Endothelial cell of umbilical vein (primary cell): ENCODE results near the gene NTNG1. TPM values are rescaled to one million over a fixed set of nuclear protein-coding genes. Genes with fewer than 3 reads are reported as not detected.

Source experiments
- BruUV-seq: library from RNA; stranded (reverse); fragments of 400-500 nt; replicated peaks from 2 replicates; lab custom pipeline; 2021; lab: Mats Ljungman, UMichigan
- CTCF ChIA-PET: fragments of 300-600, 350-600 bp; sonication (Branson Sonifier 250); formaldehyde crosslinking; loops from one replicate; lab custom pipeline; 2021; ENCODE audit warnings: antibody characterized with exemption, inconsistent platforms; lab: Charles Lee
- POLR2A ChIA-PET: fragments of 300-600, 350-600 bp; sonication (Branson Sonifier 250); formaldehyde crosslinking; loops from one replicate; lab custom pipeline; 2021; ENCODE audit warnings: antibody characterized with exemption, inconsistent platforms; lab: Charles Lee
- DNase-seq: peaks from one replicate; pipeline ENCODE4 v3.0.0-alpha.2; 2011; ENCODE audit warnings: low read depth, low spot score
- FAIRE-seq: peaks from 2 replicates; lab custom pipeline; 2011; peaks lifted over from hg19 to GRCh38; lab: Jason Lieb, UNC
- H2AFZ ChIP-seq: 2 replicates; pipeline ENCODE4 v1.6.0; 2012; ENCODE audit warnings: low read depth, low read length, control low read depth, inconsistent platforms
- H3K27ac ChIP-seq: 2 replicates; pipeline ENCODE4 v1.5.1; 2011; ENCODE audit warnings: low read depth, mild to moderate bottlenecking, control low read depth, low read length, moderate library complexity; ENCODE audit not compliant: insufficient read depth
- H3K27me3 ChIP-seq, 2 experiments: 2 replicates each; pipeline versions ENCODE4 v1.6.0 to v1.6.1; 2011; ENCODE audit warnings: low read length in 2 of 2, mixed read lengths in 1 of 2; ENCODE audit not compliant: control insufficient read depth in 2 of 2, insufficient read depth in 2 of 2
- H3K36me3 ChIP-seq, 2 experiments: 2 replicates in 1 of 2; 3 replicates in 1 of 2; pipeline ENCODE4 v1.5.1; 2011; ENCODE audit warnings: low read length in 2 of 2, mild to moderate bottlenecking in 1 of 2, moderate library complexity in 1 of 2; ENCODE audit not compliant: control insufficient read depth in 2 of 2, insufficient read depth in 2 of 2; ENCODE audit errors: extremely low read depth in 1 of 2
- H3K4me1 ChIP-seq: 3 replicates; pipeline ENCODE4 v1.5.1; 2011; ENCODE audit warnings: mild to moderate bottlenecking, low read length; ENCODE audit not compliant: control insufficient read depth, insufficient read depth; ENCODE audit errors: extremely low read depth
- H3K4me2 ChIP-seq: 2 replicates; pipeline ENCODE4 v1.6.1; 2011; ENCODE audit warnings: low read length, control low read depth, mixed read lengths; ENCODE audit not compliant: insufficient read depth
- H3K4me3 ChIP-seq, 3 experiments: fragments of 200-600 bp in 1 of 3; sonication (generic), shearing (Covaris generic) in 1 of 3; replicated peaks in 1 of 3; 2 replicates each; pipeline ENCODE4 v1.5.1; 2011 to 2016; ENCODE audit warnings: control low read depth in 3 of 3, low read length in 3 of 3, mild to moderate bottlenecking in 2 of 3, inconsistent platforms in 1 of 3, low read depth in 1 of 3, moderate library complexity in 1 of 3; ENCODE audit not compliant: insufficient read depth in 1 of 3
- H3K79me2 ChIP-seq: 2 replicates; pipeline ENCODE4 v1.6.0; 2012; ENCODE audit warnings: low read length, inconsistent platforms; ENCODE audit not compliant: control insufficient read depth, insufficient read depth
- H3K9ac ChIP-seq: replicated peaks from 2 replicates; pipeline ENCODE3; 2011; ENCODE audit warnings: low read length, control low read depth; ENCODE audit not compliant: insufficient read depth; ENCODE audit errors: extremely low read depth
- H3K9me1 ChIP-seq: replicated peaks from 3 replicates; pipeline ENCODE4 v1.6.0; 2011; ENCODE audit warnings: mild to moderate bottlenecking, low read length; ENCODE audit not compliant: control insufficient read depth, insufficient read depth; ENCODE audit errors: extremely low read depth
- H3K9me3 ChIP-seq: replicated peaks from 2 replicates; pipeline ENCODE4 v1.5.1; 2012; ENCODE audit warnings: low read length, inconsistent platforms; ENCODE audit not compliant: control insufficient read depth, insufficient read depth
- H4K20me1 ChIP-seq: replicated peaks from 2 replicates; pipeline ENCODE3; 2011; ENCODE audit warnings: mild to moderate bottlenecking, low read length; ENCODE audit not compliant: control insufficient read depth, insufficient read depth; ENCODE audit errors: extremely low read depth
- CTCF ChIP-seq, 2 donors: IDR thresholded peaks; 1 replicate in 1 of 2; 2 replicates in 1 of 2; pipeline ENCODE4 v1.5.1; 2011; ENCODE audit warnings: low read length in 2 of 2, mild to moderate bottlenecking in 2 of 2, moderate library complexity in 2 of 2, control low read depth in 1 of 2, inconsistent platforms in 1 of 2, low read depth in 1 of 2; ENCODE audit not compliant: insufficient read depth in 1 of 2; ENCODE audit errors: extremely low read depth in 1 of 2
- EZH2 ChIP-seq: IDR thresholded peaks from 2 replicates; pipeline ENCODE4 v1.6.1; 2012; ENCODE audit warnings: borderline replicate concordance, low read depth, mild to moderate bottlenecking, moderate library complexity, low read length, inconsistent platforms; ENCODE audit not compliant: severe bottlenecking
- FOS ChIP-seq: IDR thresholded peaks from 2 replicates; pipeline ENCODE4 v1.6.1; 2011; ENCODE audit warnings: mild to moderate bottlenecking, low read length, moderate library complexity, borderline replicate concordance; ENCODE audit not compliant: insufficient read depth
- GATA2 ChIP-seq: IDR thresholded peaks from 2 replicates; pipeline ENCODE4 v1.7.0; 2011; ENCODE audit warnings: low read depth, mild to moderate bottlenecking, moderate library complexity, mixed read lengths, low read length; ENCODE audit not compliant: insufficient read length, insufficient read depth
- JUN ChIP-seq: IDR thresholded peaks from 2 replicates; pipeline ENCODE4 v1.6.1; 2011; ENCODE audit warnings: borderline replicate concordance, low read depth; ENCODE audit not compliant: insufficient read length, insufficient read depth
- MAX ChIP-seq: IDR thresholded peaks from 2 replicates; pipeline ENCODE4 v1.6.1; 2011; ENCODE audit not compliant: insufficient read depth, insufficient read length
- MYC ChIP-seq: IDR thresholded peaks from one replicate; pipeline ENCODE4 v1.6.1; 2011; ENCODE audit warnings: mild to moderate bottlenecking, low read depth, low read length
- POLR2A ChIP-seq: IDR thresholded peaks from 2 replicates; pipeline ENCODE4 v1.6.1; 2012; ENCODE audit warnings: low read depth, mild to moderate bottlenecking, control low read depth, low read length
- dilution Hi-C: fragments of 300-500 bp; cut with MboI; formaldehyde crosslinking; loops from one replicate; pipeline ENCODE4 v1.15.0; 2019; ENCODE audit warnings: low sequenced_read_pairs; ENCODE audit not compliant: extremely low pct_ligation_motif_present
- intact Hi-C: fragments of 100-400 bp; cut with micrococcal nuclease; formaldehyde crosslinking; loops from one replicate; pipeline ENCODE4 v1.10.0; 2022
- polyA plus RNA-seq, 4 experiments: library from polyadenylated mRNA; depleted of rRNA in 3 of 4; stranded (reverse) in 3 of 4; unstranded in 1 of 4; fragments of >200 nt; gene quantifications; 2 replicates each; pipeline versions ENCODE4 v1.2.1 to v1.2.3, GENCODE V29; 2011 to 2012; ENCODE audit warnings: missing spikeins in 1 of 4
- total RNA-seq: library from RNA; stranded (reverse); gene quantifications from 2 replicates; pipeline ENCODE4 v1.2.3, GENCODE V29; 2021

The NTNG1 gene
- total and polyA plus RNA-seq, 2 donors (not counting 3 experiments of a cell fraction or from before 2014, with no cell fraction given): not detected

DNA sequence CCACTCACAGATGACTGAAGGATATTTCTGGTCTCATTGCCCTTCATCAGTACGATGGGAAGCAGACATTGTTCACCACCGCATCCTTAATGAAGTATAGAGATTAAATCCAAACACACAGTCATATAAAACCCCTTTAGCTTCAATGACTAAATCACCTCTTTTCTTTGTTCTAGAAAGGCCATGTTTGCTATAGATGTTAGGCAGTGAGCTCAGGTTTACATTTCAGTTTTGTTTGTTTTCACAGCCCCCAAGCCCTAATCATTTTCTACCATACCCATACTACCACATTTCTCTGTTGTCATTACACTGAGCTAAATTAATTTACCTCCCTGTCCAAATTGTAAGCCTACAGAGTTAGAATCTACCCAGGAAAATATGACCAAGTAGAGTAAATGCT lies 385.1 kb downstream of the NTNG1 start:
- H3K4me2 ChIP-seq: no peak overlapping the region
- no peak overlapping the region for H3K27ac ChIP-seq
- no peaks in the 10 kb centered on the region for H3K27me3 ChIP-seq
- FAIRE-seq (no peak), DNase-seq (no peak)
- H3K9me3 ChIP-seq: no peaks in the 10 kb centered on the region
- H3K4me1 ChIP-seq: no peaks in the 10 kb centered on the region
- intact Hi-C loops (no loop called here), dilution Hi-C loops (no loop called here)
- H3K9ac ChIP-seq: no peak overlapping the region
- CTCF ChIA-PET: no interaction called here
- H3K9me1 ChIP-seq: no peaks in the 10 kb centered on the region
- H3K79me2 ChIP-seq: no peaks in the 10 kb centered on the region
- POLR2A ChIA-PET: no interaction called here
- no peaks in the 10 kb centered on the region for H3K36me3 ChIP-seq
- BruUV-seq: no TSS peak
- no peaks in the 10 kb centered on the region for H4K20me1 ChIP-seq
- H3K4me3 ChIP-seq: no peak overlapping the region
- TF ChIP-seq MYC (no peak), JUN (no peak), MAX (no peak), FOS (no peak), GATA2 (no peak), POLR2A (no peak), CTCF (IDR thresholded peaks at IDR 0.05; ENCODE audit: extremely low read depth in 1 of 2, insufficient read depth in 1 of 2, low read depth in 1 of 2, low read length in 2 of 2) (no peak), EZH2 (no peak)
- H2AFZ ChIP-seq: no peak overlapping the region
